HG03469 (cell line): Measurements from ENCODE around the gene NCLN.
"Not testable (repeated sequence)": the region's sequence is repeated elsewhere in the genome, so short reads cannot be mapped to it uniquely, and the experiment has no call there.

ENCODE experiments used
- ATAC-seq: cut with Tn5 transposase; IDR thresholded peaks from one replicate; pipeline ENCODE4 v1.9.1; 2021; ENCODE audit warnings: mild to moderate bottlenecking, moderate library complexity, moderate number of reproducible peaks; ENCODE audit not compliant: unreplicated experiment

The NCLN gene

DNA sequence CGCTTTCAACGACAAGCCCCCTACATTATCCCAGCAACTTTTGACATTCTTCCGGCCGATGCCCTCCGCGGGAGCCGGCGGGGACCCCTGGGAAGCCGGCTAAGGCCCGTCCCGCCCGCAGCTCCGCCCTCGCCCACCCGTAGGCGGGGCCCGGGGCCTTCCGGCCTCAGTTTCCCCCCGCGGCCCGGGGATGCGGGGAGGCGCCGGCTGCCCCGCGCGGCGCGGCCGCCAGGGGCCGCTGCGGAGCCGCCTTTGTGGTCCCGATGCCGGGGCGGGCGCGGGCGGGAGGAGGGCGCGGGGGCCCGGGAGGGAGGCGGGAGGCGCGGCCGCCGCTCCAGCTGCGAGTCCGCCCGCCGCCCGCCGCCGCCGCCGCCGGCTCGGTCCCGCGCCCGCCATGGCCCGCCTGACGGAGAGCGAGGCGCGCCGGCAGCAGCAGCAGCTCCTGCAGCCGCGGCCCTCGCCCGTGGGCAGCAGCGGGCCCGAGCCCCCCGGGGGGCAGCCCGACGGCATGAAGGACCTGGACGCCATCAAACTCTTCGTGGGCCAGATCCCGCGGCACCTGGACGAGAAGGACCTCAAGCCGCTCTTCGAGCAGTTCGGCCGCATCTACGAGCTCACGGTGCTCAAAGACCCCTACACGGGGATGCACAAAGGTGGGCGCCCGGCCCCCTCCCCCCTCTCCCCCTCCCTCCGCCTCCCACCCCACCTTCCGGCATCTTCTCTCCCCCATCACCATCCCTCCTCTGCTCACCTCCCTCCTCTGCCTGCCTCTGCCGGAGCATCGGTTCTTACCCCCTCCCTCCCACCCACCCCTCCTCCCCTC lies 38.8 kb downstream of the NCLN start, which contains the start of gene CELF5:
Gene CELF5 (plus strand): TSS at position 316 of the 823 bp plus-strand sequence. CDS start 79 bp downstream, at position 395.
- no peak for ATAC-seq

GRCh38 chr19:3225169-3225485 lies 39.4 kb downstream of the NCLN start:
- no peak for ATAC-seq

DNA sequence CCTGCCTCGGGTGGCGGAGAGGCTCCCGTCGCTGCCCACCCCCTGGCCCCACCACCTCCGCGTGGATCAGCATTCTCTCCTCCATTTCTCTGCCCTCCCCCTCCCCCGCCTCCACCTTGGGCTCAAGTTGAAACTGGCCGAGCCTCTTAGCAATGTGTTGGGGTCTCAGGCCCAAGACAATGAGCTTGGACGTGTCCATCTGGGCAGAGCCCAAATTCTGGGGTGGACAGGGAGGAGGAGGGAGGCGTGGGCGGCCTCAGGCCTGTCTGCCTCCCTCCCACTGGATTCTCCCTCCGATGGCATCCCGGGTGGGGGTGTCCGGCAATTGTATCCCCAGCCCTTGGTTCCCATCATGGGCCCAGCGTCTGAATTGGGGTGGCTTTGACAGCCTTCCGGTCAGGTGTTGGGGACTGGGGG lies 40.0 kb downstream of the NCLN start:
- no peak for ATAC-seq

- ATAC-seq, result no peak
Observed at GRCh38 chr19:3227054-3227626, 41.4 kb downstream of the NCLN start.

GRCh38 chr19:3229346-3229743 lies 43.6 kb downstream of the NCLN start:
- no peak for ATAC-seq

- ATAC-seq, result no peak
Observed at GRCh38 chr19:3229888-3230496, 44.3 kb downstream of the NCLN start.

DNA sequence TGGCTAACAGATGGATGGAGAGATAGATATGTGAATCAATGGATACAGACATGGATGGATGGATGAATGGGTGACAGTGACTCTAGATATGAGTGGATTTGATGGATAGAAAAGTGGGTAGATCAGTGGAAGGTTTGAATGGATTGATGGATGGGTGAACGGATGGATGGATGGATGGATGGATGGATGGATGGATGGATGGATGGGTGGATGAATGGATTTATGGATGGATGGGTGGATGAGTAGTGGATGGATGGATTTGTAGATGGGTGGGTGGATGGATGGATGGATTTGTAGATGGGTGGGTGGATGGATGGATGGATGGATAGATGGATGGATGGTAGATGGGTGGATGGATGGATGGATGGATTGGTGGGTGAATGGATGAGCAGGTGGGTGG lies 45.6 kb downstream of the NCLN start:
- ATAC-seq, result no peak

DNA sequence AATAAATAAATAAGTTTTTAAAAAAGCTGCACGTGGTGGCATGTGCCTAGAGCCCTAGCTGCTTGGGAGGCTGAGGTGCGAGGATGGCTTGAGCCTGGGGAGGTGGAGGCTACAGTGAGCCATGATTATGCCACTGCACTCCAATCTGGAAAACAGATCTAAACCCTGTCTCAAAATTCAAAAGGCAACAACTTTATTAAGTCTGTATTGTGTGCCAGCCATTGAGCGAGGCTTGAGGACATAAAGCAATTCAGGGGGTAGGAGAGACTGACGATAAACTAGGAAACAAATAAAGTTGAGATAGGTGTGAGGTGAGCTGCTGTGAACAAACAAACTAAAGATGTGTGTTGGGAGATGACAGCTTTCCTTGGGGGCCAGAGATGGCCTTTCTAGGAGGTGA lies 47.4 kb downstream of the NCLN start:
- ATAC-seq, result no peak

DNA sequence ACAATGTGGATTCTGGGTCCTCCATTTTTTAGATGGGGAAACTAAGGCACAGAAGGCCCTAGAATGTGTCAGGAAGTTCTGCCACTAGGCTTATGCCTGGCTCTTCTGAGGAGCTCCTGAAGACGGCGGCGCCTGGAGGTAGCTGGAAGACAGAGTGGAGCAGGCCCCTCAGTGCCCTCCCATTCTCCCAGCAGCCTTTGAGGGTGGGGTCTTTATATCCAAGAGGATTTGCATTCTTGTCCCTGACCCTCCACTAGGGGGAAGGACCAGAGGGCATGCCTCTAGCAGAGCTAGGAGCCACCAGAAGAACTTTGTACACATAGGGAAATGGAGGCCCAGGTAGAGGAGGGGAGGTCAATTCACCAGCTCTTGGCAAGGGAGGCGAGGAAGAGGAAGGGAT lies 48.1 kb downstream of the NCLN start:
- ATAC-seq, result no peak

DNA sequence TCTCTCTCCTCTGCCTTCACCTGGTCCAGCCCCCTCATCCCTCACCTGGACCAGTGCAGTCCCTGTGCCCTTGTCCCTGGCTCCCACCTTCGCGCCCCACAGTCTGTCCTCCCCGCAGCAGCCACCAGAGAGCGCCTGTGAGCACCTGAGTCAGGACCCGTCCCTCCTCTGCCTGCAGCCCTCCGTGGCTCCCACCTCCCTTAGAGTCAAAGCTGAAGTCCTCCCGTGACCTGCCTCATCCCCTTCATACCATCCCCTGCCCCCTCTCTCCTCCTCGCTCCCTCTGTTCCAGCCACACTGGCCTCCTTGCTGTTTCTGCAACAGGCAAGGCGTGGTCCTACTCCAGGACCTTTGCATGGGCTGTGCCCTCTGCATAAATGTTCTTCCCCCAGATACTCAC lies 49.1 kb downstream of the NCLN start:
- no peak for ATAC-seq

GRCh38 chr19:3235604-3236003 lies 49.9 kb downstream of the NCLN start:
- ATAC-seq, result not testable (repeated sequence)

DNA sequence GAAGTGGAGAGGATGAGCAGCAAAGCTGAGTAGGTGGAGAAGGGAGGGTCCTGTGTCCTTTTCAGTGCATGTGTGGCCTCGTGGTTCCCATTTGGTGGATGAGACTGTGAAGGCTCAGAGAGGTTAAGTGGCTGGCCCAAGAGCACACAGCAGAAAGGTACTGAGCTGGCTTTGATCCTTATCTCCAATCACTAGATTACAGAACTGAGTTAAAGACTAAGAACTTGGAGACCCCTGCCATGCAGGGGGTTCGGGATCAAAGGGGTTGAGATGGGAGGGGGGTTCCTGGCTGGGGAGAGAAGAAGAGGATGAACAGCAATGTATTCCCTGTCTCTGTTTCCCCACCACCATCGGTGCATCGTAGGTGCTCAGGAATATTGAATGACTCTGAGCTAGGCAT lies 50.5 kb downstream of the NCLN start:
- ATAC-seq, result no peak

- no peak for ATAC-seq
Observed at GRCh38 chr19:3238066-3238561, 52.4 kb downstream of the NCLN start.

DNA sequence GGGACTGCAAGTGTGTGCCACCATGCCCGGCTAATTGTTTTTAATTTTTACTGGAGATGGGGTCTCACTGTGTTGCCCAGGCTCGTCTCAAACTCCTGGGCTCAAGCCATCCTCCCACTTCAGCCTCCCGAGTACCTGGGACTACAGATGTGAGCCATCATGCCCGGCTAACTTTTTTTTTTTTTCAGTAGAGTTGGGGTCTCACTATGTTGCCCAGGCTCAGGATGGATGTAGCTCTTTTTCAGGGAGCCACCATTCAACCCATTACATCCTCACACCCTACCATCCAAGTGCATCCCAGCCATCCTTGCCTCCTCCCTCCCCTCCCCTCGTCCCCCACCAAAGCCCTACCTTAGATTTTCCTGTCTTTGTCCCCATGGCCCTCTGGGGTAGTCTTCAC lies 53.6 kb downstream of the NCLN start:
- ATAC-seq, result no peak

- ATAC-seq, result no peak
Observed at GRCh38 chr19:3243819-3244700, 58.3 kb downstream of the NCLN start.

- ATAC-seq, result no peak
Observed at GRCh38 chr19:3245050-3245449, 59.3 kb downstream of the NCLN start.

- no peak for ATAC-seq
Observed at GRCh38 chr19:3248728-3249326, 63.1 kb downstream of the NCLN start.

DNA sequence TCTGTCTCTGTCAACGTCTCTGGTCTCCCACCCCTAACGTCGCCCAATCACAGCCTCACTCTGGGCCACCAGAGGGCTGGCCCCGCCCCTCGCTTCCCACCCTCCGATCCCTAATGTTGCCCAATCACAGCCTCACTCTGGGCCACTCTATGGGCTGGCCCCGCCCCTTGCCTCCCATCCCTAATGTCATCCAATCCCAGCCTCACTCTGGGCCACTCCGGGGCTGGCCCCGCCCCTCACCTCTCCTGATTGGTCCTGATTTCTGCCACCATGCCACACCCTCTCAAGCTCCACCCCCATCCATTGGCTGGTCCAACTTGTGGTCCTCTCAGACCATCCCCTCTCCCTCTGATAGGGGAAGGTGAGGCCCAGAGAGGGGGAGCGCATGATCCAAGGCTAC lies 63.7 kb downstream of the NCLN start:
- ATAC-seq, result no peak

DNA sequence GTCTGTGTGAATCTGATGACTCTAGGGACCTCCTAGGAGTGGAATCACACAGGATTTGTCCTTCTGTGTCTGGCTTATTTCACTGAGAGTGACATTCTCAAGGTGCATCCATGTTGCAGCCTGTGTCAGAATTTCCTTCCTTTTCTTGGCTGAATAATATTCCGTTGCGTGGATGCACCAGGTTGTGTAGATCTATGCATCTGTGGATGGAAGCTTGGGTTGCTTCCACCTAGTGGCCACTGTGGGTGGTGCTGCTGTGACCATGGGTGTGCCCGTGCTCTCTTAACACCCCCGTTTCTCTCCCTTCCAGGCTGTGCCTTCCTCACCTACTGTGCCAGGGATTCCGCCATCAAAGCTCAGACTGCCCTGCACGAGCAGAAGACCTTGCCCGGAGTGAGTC lies 64.9 kb downstream of the NCLN start:
- no peak for ATAC-seq

GRCh38 chr19:3251229-3251628 lies 65.5 kb downstream of the NCLN start:
- no peak for ATAC-seq

DNA sequence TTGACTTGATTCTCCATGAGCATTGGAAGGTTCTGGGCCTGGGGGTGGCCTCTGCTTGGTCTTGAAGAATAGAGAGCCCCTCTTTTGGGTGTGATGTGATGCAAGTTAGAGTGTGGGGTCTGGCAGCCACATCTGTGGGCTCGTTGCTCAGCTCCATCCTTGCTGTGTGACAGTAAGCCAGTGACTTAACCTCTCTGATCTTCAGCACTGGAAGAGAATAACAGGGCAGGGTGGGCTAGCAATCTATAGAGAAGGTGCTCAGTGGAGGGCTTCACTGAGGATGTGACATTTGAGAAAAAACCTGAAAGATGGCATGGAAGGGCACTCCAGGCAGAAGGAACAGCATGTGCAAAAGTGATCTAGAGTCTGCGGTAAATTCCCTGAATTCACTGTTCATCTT lies 66.9 kb downstream of the NCLN start:
- no peak for ATAC-seq
